Measurements from ENCODE around the gene SLC6A7. TPM values are rescaled to one million over a fixed set of nuclear protein-coding genes. Genes with fewer than 3 reads are reported as not detected.

The SLC6A7 gene
- total RNA-seq, 1 experiment from 2014 or later = not detected

DNA sequence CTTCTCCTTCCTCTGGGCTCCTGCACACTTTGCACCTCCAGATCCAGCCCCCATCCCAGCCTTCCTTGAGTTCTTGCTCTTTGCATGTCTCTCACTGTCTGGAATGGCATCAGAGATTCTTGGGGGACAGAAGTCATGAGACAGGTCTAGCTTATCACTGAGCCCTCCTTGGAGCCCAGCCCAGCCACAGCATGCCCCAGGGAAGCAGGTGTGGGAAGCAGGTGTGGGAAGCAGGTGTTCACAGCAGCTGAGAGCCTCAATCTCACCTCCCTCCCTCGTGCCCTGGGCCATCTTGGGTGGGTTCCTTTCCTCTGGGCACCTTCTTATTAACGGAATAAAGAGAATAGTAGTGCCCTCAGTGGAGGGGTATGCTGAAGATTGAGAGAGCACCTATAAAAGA is 27.2 kb downstream of the SLC6A7 start:
- Mint-ChIP-seq H3K4me1 (ENCODE audit: low read depth, unreplicated experiment) (peaks cover 7% of the 10 kb centered on the region), H3K9me3 (ENCODE audit: low read depth, unreplicated experiment) (no peaks in the 10 kb centered on the region), H3K27me3 (ENCODE audit: unreplicated experiment) (peaks cover 15% of the 10 kb centered on the region), H3K4me3 (ENCODE audit: low read depth, unreplicated experiment) (no peak overlapping the region), H3K27ac (ENCODE audit: unreplicated experiment) (no peak overlapping the region), H3K36me3 (ENCODE audit: insufficient read depth, unreplicated experiment) (no peaks in the 10 kb centered on the region)
- no peak for DNase-seq
- CTCF ChIA-PET = no interaction called here
- BruUV-seq (replicated peaks) = no TSS peak
- TF ChIP-seq, protein P1, sequence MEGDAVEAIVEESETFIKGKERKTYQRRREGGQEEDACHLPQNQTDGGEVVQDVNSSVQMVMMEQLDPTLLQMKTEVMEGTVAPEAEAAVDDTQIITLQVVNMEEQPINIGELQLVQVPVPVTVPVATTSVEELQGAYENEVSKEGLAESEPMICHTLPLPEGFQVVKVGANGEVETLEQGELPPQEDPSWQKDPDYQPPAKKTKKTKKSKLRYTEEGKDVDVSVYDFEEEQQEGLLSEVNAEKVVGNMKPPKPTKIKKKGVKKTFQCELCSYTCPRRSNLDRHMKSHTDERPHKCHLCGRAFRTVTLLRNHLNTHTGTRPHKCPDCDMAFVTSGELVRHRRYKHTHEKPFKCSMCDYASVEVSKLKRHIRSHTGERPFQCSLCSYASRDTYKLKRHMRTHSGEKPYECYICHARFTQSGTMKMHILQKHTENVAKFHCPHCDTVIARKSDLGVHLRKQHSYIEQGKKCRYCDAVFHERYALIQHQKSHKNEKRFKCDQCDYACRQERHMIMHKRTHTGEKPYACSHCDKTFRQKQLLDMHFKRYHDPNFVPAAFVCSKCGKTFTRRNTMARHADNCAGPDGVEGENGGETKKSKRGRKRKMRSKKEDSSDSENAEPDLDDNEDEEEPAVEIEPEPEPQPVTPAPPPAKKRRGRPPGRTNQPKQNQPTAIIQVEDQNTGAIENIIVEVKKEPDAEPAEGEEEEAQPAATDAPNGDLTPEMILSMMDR (IDR thresholded peaks at IDR 0.05; ENCODE audit: unreplicated experiment) = no peak
- intact Hi-C loops (cut with micrococcal nuclease; ENCODE audit: unreplicated experiment) = loop anchor here (5.0 to 10.0 kb wide), 2 partner anchors 382 to 580 kb away; no protein-coding TSS in a partner anchor

DNA sequence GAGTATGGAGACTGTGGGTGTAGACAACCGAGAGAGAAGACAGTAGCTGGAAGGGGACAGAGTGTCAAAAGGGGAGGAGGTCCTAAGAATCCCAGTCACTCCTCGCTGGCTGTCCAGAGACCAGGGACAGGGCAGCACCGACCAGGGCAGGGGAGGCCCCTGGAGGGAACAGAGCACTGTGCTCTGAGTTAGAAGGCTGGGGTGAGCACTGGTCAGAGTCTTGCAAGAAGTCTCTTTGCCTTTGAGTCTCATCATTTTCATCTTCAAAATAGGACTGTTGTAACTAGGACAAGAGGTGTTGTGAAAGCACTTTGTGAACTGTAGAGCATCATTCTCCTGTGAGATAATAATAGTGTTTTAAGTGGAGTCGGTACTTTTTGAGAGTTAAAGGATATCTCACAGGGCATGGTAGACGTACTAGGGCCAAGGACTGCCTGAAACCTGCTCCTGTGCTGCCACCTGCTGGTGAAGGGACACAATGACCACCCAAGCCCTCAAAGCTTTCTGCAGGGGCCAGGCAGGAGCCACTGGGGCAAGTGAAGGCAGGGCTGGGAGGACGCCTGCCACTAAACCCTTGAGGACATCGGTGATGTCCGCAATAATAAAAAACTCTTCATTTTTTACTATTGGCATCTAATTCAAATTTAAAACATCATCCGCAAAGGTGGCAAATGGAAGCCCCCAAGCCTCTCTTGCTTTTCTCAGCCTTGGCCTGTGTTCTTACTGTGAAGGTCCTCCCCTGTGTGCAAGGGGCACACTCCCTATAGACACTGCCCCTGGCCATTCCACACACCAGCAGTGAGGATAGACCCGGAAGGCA is 28.2 kb downstream of the SLC6A7 start:
- Mint-ChIP-seq H3K9me3 (ENCODE audit: low read depth, unreplicated experiment) (no peaks in the 10 kb centered on the region), H3K4me3 (ENCODE audit: low read depth, unreplicated experiment) (no peak overlapping the region), H3K27ac (ENCODE audit: unreplicated experiment) (no peak overlapping the region), H3K4me1 (ENCODE audit: low read depth, unreplicated experiment) (peaks cover 7% of the 10 kb centered on the region), H3K27me3 (ENCODE audit: unreplicated experiment) (peaks cover 26% of the 10 kb centered on the region), H3K36me3 (ENCODE audit: insufficient read depth, unreplicated experiment) (no peaks in the 10 kb centered on the region)
- TF ChIP-seq, protein P1 (IDR thresholded peaks at IDR 0.05; ENCODE audit: unreplicated experiment) = peak; percentile 88
- DNase-seq = peak; percentile 91
- no TSS peak for BruUV-seq (replicated peaks)
- CTCF ChIA-PET = interaction anchor here (0.7 to 2.1 kb wide), 5 partner anchors 13 to 218 kb away, joined by 3 to 7 read pairs (median 3); partner anchors contain the start of genes HMGXB3 and TIGD6
- intact Hi-C loops (cut with micrococcal nuclease; ENCODE audit: unreplicated experiment) = loop anchor here (1.0 to 10.0 kb wide), 5 partner anchors 57 to 581 kb away; no protein-coding TSS in a partner anchor

DNA sequence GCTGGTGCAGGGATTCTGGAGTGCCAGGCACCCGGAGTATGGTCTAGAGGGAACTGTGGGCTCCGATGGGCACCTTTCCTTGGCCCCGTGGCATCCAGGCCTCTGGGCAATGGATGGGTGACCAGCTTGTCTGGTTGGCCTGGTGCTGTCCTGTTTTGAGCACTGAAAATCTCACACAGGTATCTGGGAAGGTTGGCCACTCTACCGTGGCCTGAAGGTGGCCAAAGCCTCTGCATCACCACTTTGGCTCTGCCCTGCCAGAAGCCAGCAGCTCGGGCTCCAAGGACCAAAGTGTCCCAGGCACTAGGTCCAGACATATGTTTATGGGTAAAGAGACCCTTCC is 28.8 kb downstream of the SLC6A7 start:
- TF ChIP-seq, protein P1 (IDR thresholded peaks at IDR 0.05; ENCODE audit: unreplicated experiment) = no peak
- intact Hi-C loops (cut with micrococcal nuclease; ENCODE audit: unreplicated experiment) = loop anchor here (1.0 to 10.0 kb wide), 5 partner anchors 57 to 581 kb away; no protein-coding TSS in a partner anchor
- no peak overlapping the region for H3K27ac Mint-ChIP-seq (ENCODE audit: unreplicated experiment)
- BruUV-seq (replicated peaks) = no TSS peak
- H3K27me3 Mint-ChIP-seq (ENCODE audit: unreplicated experiment) = peaks cover 31% of the 10 kb centered on the region
- CTCF ChIA-PET = interaction anchor here (0.6 to 2.1 kb wide), 6 partner anchors 12 to 218 kb away, joined by 3 to 7 read pairs (median 4); partner anchors contain the start of genes HMGXB3 and TIGD6
- no peak overlapping the region for H3K4me3 Mint-ChIP-seq (ENCODE audit: low read depth, unreplicated experiment)
- H3K36me3 Mint-ChIP-seq (ENCODE audit: insufficient read depth, unreplicated experiment) = no peaks in the 10 kb centered on the region
- H3K9me3 Mint-ChIP-seq (ENCODE audit: low read depth, unreplicated experiment) = no peaks in the 10 kb centered on the region
- no peak for DNase-seq
- peaks cover 7% of the 10 kb centered on the region for H3K4me1 Mint-ChIP-seq (ENCODE audit: low read depth, unreplicated experiment)

DNA sequence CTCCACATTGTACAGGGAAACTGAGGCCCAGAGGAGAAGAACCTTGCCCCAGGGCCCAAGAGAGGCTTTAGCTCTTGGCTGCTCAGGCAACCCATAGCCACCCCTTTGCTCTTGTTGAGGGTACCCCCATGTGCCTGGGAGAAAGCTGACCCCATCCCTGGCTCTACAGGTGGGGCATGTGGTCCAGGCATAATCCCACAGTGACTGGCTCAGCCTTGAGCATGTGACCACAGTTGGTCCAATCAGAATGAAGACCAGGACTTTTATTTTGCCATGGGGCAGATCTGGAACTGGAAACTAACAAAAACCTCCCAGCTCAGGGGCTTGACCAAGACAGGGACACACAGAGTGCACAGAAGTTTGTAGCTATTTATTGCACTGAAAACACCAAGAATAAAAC is 29.3 kb downstream of the SLC6A7 start:
- CTCF ChIA-PET = interaction anchor here (0.6 to 2.1 kb wide), 2 partner anchors 50 to 57 kb away, joined by 4 to 7 read pairs; no protein-coding TSS in a partner anchor
- Mint-ChIP-seq H3K4me3 (ENCODE audit: low read depth, unreplicated experiment) (no peak overlapping the region), H3K9me3 (ENCODE audit: low read depth, unreplicated experiment) (no peaks in the 10 kb centered on the region), H3K27me3 (ENCODE audit: unreplicated experiment) (peaks cover 35% of the 10 kb centered on the region), H3K27ac (ENCODE audit: unreplicated experiment) (no peak overlapping the region), H3K4me1 (ENCODE audit: low read depth, unreplicated experiment) (peaks cover 7% of the 10 kb centered on the region), H3K36me3 (ENCODE audit: insufficient read depth, unreplicated experiment) (no peaks in the 10 kb centered on the region)
- BruUV-seq (replicated peaks) = no TSS peak
- DNase-seq = no peak
- intact Hi-C loops (cut with micrococcal nuclease; ENCODE audit: unreplicated experiment) = loop anchor here (5.0 to 10.0 kb wide), 2 partner anchors 384 to 582 kb away; no protein-coding TSS in a partner anchor
- TF ChIP-seq, protein P1 (IDR thresholded peaks at IDR 0.05; ENCODE audit: unreplicated experiment) = no peak
